ENCODE data around the gene UBE2I. TPM values are rescaled to one million over a fixed set of nuclear protein-coding genes. Genes with fewer than 3 reads are reported as not detected.

UBE2I gene
- total RNA-seq, 1 experiment from 2014 or later = 290 TPM

DNA sequence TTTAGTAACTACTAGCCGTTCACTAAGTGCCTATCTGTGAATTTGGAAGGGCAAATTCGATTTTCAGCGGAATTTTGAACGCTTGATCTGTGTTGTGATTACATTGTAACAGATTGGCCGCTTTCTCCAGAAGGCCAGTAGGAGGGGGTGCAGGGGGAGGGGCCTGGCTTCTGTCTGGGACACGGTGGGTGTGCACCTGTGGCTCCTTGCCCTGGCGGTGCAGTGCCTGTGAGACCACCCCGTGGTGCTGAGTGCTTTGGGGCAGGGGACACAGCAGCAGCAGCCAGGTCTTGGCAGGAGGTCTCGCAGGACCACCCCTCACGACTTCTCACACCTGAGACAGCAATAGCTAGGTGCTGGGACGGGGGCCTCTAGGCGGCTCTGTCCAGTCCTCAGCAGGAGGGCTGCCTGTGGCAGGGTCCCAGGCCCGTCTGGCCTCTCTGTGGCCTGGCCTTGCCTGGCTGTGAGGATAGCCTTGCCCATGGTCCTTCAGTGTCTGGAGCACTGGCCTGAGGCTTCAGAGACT is 1.8 kb downstream of the UBE2I start:
- Histone ChIP-seq H3K23me2 (ENCODE audit: insufficient read length, low read depth, low read length, poor library complexity, severe bottlenecking) (peaks cover 13% of the 10 kb centered on the region), H4K91ac (ENCODE audit: insufficient read length, low read depth, low read length) (no peak overlapping the region), H3K23ac (ENCODE audit: insufficient read length, low read depth, low read length) (no peak overlapping the region), H3K4ac (ENCODE audit: low read depth, low read length) (no peak overlapping the region), H2BK5ac (ENCODE audit: insufficient read length, low read length) (no peak overlapping the region), H4K5ac (ENCODE audit: insufficient read length, low read depth, low read length) (no peak overlapping the region), H3K14ac (ENCODE audit: insufficient read depth, low read length) (no peak overlapping the region), H3K4me1 (ENCODE audit: insufficient read depth, low read length) (no peaks in the 10 kb centered on the region; the same call in 1 of the 2 replicates), H3K79me2 (ENCODE audit: insufficient read depth, low read length) (peaks cover 47% of the 10 kb centered on the region), H2BK12ac (ENCODE audit: insufficient read length, low read depth, low read length) (no peak overlapping the region), H3K27me3 (ENCODE audit: insufficient read depth, low read length) (no peaks in the 10 kb centered on the region), H3K4me2 (ENCODE audit: insufficient read depth, insufficient read length, low read length) (peak overlapping the region; percentile 98), H3T11ph (ENCODE audit: low read length) (no peak overlapping the region), H3K9ac (ENCODE audit: extremely low read depth, insufficient read length, low read length) (peak overlapping the region; percentile 71), H3K18ac (ENCODE audit: insufficient read length, low read depth, low read length) (no peak overlapping the region), H2AK5ac (ENCODE audit: insufficient read length, low read length) (no peak overlapping the region), H3K27ac (ENCODE audit: insufficient read length, low read depth, low read length) (no peak overlapping the region), H2BK20ac (ENCODE audit: low read depth, low read length, poor library complexity, severe bottlenecking) (no peak overlapping the region), H3K9me3 (ENCODE audit: control insufficient read depth, low read depth, low read length) (no peaks in the 10 kb centered on the region), H2AFZ (ENCODE audit: low read length) (no peak overlapping the region), H3K79me1 (ENCODE audit: insufficient read depth, low read depth, low read length, poor library complexity, severe bottlenecking) (peaks cover 9% of the 10 kb centered on the region), H4K8ac (replicated peaks; ENCODE audit: insufficient read length, low read depth, low read length) (no peak overlapping the region), H2BK15ac (ENCODE audit: low read depth, low read length) (no peak overlapping the region), H2BK120ac (ENCODE audit: low read depth, low read length, poor library complexity, severe bottlenecking) (no peak overlapping the region), H3K56ac (ENCODE audit: insufficient read length, low read depth, low read length) (no peak overlapping the region), H4K20me1 (ENCODE audit: control insufficient read depth, insufficient read depth, insufficient read length) (peaks cover 5% of the 10 kb centered on the region)
- H3K4me3 Mint-ChIP-seq = peak overlapping the region; percentile 95 to 99
- no peak for TF ChIP-seq CTCF (conservative IDR thresholded peaks at IDR 0.05)
- H3K27ac Mint-ChIP-seq = peak overlapping the region in 2 of 3 experiments; percentile 28 to 97; a peak in 1 of 7 replicates
- H3K36me3 Mint-ChIP-seq (ENCODE audit: insufficient read depth in 1 of 3, low read depth in 3 of 3) = peaks cover 26 to 44% (median 39%) of the 10 kb centered on the region in 3 experiments
- H3K27me3 Mint-ChIP-seq (ENCODE audit: low read depth) = no peaks in the 10 kb centered on the region
- peaks cover 13 to 22% of the 10 kb centered on the region in 2 experiments for H3K4me1 Mint-ChIP-seq
- no CpG with 5 or more reads among the region's 13 CpGs for WGBS (ENCODE audit: extremely low coverage, insufficient read length, low lambda C conversion rate)
- DNase-seq = no peak
- H3K9me3 Mint-ChIP-seq = peaks cover 4 to 6% of the 10 kb centered on the region in 2 experiments

Data from H9 (cell line).